GM19468 (cell line): ENCODE measurements around the gene INTS12.
"Not testable (repeated sequence)": the region's sequence is repeated elsewhere in the genome, so short reads cannot be mapped to it uniquely, and the experiment has no call there.

Experiments used
- ATAC-seq: cut with Tn5 transposase; IDR thresholded peaks from one replicate; pipeline ENCODE4 v1.9.1; 2021; ENCODE audit warnings: mild to moderate bottlenecking, moderate library complexity, moderate number of reproducible peaks; ENCODE audit not compliant: unreplicated experiment; ENCODE audit errors: extremely low read depth

INTS12 gene

GRCh38 chr4:105694812-105695211, 13.7 kb downstream of the INTS12 start:
- not testable (repeated sequence) for ATAC-seq

GRCh38 chr4:105686571-105686970, 21.9 kb downstream of the INTS12 start:
- no peak for ATAC-seq

GRCh38 chr4:105683038-105683437, 25.5 kb downstream of the INTS12 start:
- ATAC-seq: no peak

DNA sequence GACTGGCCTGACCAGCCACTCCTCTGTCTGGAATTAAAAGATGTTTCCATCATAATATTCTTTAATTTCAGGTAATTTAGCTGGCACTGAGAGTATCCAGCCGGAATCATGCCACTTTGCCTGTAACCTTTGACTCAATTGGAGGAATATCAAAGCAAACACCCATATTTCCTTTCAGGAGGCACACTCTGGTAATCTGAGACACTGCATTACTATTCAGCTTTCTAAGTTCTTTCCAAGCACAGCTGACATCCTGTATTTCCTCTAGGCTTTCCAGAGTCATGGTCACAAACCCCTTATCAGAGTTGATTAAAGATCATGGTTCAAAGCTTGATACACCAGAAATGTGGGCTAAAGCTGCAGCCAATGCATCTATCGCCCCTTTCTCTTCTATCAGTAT, 29.3 kb downstream of the INTS12 start:
- no peak for ATAC-seq

DNA sequence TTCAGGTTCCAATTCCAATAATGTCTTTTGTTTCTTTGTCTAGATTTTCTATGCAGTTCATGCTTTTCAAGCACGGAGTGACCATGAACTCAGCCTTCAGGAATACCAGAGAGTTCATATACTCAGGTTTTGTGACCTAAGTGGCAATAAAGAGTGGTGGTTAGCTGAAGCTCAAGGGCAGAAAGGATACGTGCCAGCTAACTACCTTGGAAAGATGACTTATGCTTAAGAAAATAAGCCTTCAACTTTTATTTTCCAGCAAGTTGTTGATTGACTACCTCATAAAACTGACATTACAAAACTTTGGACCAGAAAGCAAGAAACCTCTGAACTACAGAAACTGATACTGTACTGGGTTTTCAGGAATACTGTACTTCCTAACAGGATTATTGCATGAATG, 30.8 kb downstream of the INTS12 start:
- no peak for ATAC-seq

DNA sequence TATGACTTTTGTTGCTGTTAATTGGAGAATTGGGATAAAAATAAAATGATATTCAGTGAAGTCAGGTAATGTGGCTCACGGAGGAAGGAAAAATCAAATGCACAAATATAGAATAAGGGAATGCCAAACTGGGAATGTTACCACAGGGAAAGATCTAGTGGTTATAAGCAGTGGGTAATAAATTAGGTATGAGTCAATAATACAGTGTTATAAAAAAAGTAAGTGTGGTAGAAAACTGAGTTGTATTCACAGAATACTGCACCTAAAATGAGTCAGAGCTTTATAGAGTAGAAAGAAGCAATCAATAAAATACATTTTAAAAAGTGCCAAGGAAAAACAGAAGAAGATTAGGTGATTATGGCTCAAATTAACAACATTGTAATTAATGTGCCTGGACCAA, 34.5 kb downstream of the INTS12 start:
- no peak for ATAC-seq

- no peak for ATAC-seq
Measured at GRCh38 chr4:105671301-105671700, 37.2 kb downstream of the INTS12 start.

DNA sequence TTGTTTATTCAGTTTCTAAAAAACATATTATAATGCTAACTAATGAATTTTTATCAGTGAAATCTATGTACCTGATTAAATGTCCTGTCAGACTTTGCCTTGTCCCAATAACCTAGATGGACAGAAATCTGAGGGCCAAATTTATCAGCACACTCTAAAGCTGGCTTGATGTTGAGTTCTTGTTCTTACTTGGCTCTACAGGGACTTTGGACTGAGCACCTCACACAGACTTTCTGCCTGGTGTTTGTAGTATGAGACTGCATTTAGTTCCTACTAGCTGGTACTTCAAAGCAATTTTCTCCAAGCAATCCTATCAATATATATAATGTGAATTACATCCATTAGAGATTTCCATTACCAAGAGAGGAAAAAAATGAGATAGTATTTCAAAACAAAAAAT, 37.8 kb downstream of the INTS12 start:
- no peak for ATAC-seq

- no peak for ATAC-seq
Measured at GRCh38 chr4:105666693-105667092, 41.8 kb downstream of the INTS12 start.

DNA sequence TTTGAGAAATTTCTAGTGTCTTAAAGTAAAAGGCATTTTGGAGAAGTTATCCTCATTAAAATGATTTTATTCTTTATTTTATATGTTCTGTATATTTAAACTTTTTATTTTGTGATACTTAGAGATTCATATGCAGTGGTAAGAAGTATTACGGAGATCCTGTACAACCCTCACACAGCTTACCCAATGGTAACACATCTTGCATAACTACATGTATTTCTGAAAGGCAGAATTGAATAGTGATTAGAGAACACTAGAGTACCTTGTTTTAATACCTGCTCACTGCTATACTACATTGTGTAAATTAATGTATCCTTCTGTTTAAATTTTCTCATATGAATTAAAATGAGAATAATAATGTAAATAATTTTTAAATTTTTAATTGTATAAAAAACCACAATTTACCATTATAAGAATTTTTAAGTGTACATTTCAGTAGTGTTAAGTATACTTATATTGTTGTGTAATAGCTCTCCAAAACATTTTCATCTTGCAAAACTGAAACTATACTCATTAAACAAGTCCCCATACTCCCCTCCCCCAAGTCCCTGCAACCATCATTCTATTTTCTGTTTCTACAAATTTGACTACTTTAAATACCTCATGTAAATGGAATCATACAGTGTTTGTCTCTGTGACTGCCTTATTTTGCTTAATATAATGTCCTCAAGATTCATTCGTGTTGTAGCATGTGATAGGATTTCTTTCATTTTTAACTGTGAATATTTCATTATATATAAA, 45.4 kb downstream of the INTS12 start:
- ATAC-seq: no peak

GRCh38 chr4:105661028-105661427, 47.5 kb downstream of the INTS12 start:
- ATAC-seq: no peak

DNA sequence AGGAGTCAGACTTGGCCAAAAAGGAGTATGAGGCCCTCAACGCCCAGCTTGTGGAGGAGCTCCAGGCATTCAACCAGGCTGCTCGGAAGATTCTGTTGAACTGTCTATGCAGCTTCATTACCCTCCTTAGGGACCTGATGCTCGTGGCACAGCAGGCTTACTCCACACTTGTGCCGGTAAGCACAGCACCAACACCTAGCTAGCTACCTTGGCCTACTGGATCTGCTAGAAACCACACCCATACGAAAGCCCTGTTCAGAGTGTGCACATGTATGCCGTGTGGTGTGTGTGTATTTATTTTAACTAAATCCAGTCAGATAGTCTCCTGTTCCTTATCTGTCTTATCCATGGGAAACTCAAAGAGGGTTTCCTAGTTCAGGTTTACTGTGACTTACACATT, 49.3 kb downstream of the INTS12 start:
- no peak for ATAC-seq

- no peak for ATAC-seq
Measured at GRCh38 chr4:105657117-105657765, 51.2 kb downstream of the INTS12 start.

DNA sequence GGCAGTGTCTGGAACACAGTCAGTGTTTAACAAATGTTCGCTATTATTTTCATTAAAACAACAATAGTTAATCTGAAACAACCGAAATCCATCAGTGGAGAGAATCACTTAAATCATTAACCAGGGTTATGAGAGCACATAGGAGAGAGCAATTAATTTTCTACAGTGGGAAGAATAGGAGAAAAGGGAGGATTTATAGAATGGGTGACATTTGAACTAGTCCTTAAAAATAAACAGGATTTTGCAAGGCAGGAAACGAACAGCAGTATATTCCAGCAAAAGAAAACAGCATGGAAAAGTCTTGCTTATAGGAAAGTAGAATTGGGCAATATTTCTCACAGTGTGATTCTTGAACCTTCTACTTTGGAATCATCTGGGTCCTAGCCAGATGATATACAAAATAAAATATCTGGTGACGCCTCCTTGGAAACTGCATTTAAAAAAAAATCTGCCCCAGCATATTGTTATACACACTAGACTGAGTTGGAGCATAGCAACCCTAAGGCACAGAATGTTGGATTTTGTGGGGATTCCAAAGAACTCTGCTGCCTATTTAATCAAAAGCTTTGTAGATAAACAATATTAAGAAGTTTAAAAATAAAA, 56.1 kb downstream of the INTS12 start:
- no peak for ATAC-seq

DNA sequence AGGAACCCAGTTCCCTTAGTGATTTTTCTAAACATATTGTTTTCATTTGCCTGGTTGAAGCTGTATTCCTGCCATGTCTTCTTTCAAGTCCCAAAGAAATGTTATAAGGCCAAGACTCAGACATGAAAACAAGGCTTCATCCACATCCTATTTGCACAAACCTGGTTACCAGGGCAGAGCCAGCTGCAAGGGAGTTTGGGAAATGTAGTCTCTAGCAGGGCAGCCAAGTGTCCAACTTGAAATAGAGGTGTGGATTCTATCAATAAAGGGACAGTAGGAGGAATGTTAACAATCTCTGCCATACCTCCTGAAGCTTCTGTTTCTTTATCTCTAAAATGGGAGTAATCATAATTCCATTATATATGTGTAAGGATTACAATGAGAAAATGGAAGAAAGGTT, 56.6 kb downstream of the INTS12 start:
- no peak for ATAC-seq

- ATAC-seq: no peak
Measured at GRCh38 chr4:105650190-105650589, 58.3 kb downstream of the INTS12 start.

GRCh38 chr4:105645440-105645839, 63.0 kb downstream of the INTS12 start:
- no peak for ATAC-seq

- ATAC-seq: no peak
Measured at GRCh38 chr4:105644257-105644656, 64.2 kb downstream of the INTS12 start.

- ATAC-seq: no peak
Measured at GRCh38 chr4:105641845-105642244, 66.6 kb downstream of the INTS12 start.

GRCh38 chr4:105637408-105638176, 70.9 kb downstream of the INTS12 start:
- ATAC-seq: peak; percentile 87
